Right lobe of liver (tissue), 6 donors: ENCODE results near the gene EXOC7. TPM values are rescaled to one million over a fixed set of nuclear protein-coding genes. Genes with fewer than 3 reads are reported as not detected.

Experiments used
- ATAC-seq, 4 donors: fragments of 200-7000 bp; cut with Tn5 transposase; one replicate each; pipeline ENCODE4 v1.9.1; 2020; ENCODE audit warnings: mild to moderate bottlenecking in 4 of 4, moderate library complexity in 4 of 4
- DNase-seq, 3 donors: peaks; one replicate each; pipeline ENCODE4 v3.0.0-alpha.2; 2020
- H3K27ac ChIP-seq, 3 donors: fragments of 200-600 bp; one replicate each; pipeline ENCODE4 v1.8.0; 2022
- H3K27me3 ChIP-seq, 2 donors: fragments of 200-600 bp; one replicate each; pipeline ENCODE4 v1.8.0; 2022
- H3K36me3 ChIP-seq, 4 donors: fragments of 200-600 bp; sonication (generic) in 1 of 4; one replicate each; pipeline versions ENCODE4 v1.5.1 to v1.8.0; 2017 to 2022; ENCODE audit warnings: control low read depth in 1 of 4
- H3K4me1 ChIP-seq, 4 donors: fragments of 200-600 bp; sonication (generic) in 1 of 4; one replicate each; pipeline versions ENCODE4 v1.5.1 to v1.8.0; 2017 to 2022; ENCODE audit warnings: control low read depth in 1 of 4
- H3K4me3 ChIP-seq, 3 donors: fragments of 200-600 bp; one replicate each; pipeline ENCODE4 v1.8.0; 2022
- H3K9me3 ChIP-seq, 4 donors: fragments of 200-600 bp; sonication (generic) in 1 of 4; one replicate each; pipeline versions ENCODE4 v1.5.1 to v1.8.0; 2017 to 2022; ENCODE audit warnings: control low read depth in 1 of 4
- POLR2A ChIP-seq: fragments of 450-650 bp; IDR thresholded peaks from one replicate; pipeline ENCODE4 v1.6.1; 2017; ENCODE audit warnings: antibody characterized with exemption, mild to moderate bottlenecking
- WGBS: methylation state at CpG from one replicate; pipeline ENCODE4 v1.1.6; 2018; ENCODE audit warnings: low coverage, low lambda C conversion rate; ENCODE audit not compliant: insufficient coverage; ENCODE audit errors: missing lambda C conversion rate; 5-methylcytosine and 5-hydroxymethylcytosine counted together
- intact Hi-C, 2 donors: fragments of 100-400 bp; cut with DNase I; formaldehyde crosslinking; loops; one replicate each; pipeline versions ENCODE4 v1.11.2 to v1.14.1; 2022
- total RNA-seq, 6 experiments: library from RNA; depleted of rRNA in 2 of 6; stranded (reverse); fragments of >200 nt in 2 of 6; fragmentation: NEBNext Ultra II Directional in 3 of 6; extraction: Animal tissue kit (Norgen Biotek cat#: 25700) in 3 of 6; gene quantifications; one replicate each; pipeline versions ENCODE4 v1.1.0 to v1.2.4, GENCODE V29; 2016 to 2023
- TF ChIP-seq, protein P1 (sequence below), 4 donors: fragments of 200-600 bp in 3 of 4; fragments of 450-650 bp in 1 of 4; IDR thresholded peaks; one replicate each; pipeline versions ENCODE4 v1.5.1 to v1.8.0; 2016 to 2022; ENCODE audit warnings: antibody characterized with exemption in 4 of 4, mild to moderate bottlenecking in 2 of 4
- donor health status: DM: no; HTN: yes; CAD: no.
- donor health status: DM: no; HTN: no; CAD: no.
- donor health status: DM: no; HTN: no; CAD: no.
- donor health status: DM: no; HTN: yes; CAD: no.
- donor health status: DM: no; HTN: yes; CAD: no.

EXOC7 gene
- total RNA-seq, 6 experiments from 2014 or later: 38.5 to 57.9 (median 50.6) TPM

DNA sequence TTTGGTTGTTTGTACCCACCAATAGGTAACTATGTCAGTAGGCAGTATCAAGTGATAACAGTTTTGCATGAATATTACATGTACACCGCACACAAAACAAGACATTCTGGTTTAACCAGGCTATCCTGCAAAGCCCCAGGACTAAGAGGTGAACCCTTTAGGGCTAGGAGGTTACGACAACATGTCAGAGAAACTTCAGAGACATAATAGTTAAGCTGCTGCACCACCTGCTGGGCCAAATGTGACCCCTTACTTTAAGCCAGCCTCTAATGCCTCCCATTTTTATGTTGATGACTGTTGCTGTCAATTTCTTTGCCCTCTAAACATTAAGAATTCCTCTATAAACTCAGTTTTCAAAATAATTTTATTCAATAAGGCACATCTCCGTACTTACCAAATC lies 46.7 kb downstream of the EXOC7 start:
- ATAC-seq (no peak), DNase-seq (no peak)
- no peaks in the 10 kb centered on the region for H3K27me3 ChIP-seq
- H3K27ac ChIP-seq: no peak overlapping the region
- intact Hi-C loops: no loop called here
- H3K9me3 ChIP-seq: no peaks in the 10 kb centered on the region
- no peak overlapping the region for H3K4me3 ChIP-seq
- no peaks in the 10 kb centered on the region for H3K4me1 ChIP-seq
- peaks cover 25 to 94% (median 51%) of the 10 kb centered on the region in 4 donors for H3K36me3 ChIP-seq
- no peak for TF ChIP-seq POLR2A
- TF ChIP-seq, protein P1, sequence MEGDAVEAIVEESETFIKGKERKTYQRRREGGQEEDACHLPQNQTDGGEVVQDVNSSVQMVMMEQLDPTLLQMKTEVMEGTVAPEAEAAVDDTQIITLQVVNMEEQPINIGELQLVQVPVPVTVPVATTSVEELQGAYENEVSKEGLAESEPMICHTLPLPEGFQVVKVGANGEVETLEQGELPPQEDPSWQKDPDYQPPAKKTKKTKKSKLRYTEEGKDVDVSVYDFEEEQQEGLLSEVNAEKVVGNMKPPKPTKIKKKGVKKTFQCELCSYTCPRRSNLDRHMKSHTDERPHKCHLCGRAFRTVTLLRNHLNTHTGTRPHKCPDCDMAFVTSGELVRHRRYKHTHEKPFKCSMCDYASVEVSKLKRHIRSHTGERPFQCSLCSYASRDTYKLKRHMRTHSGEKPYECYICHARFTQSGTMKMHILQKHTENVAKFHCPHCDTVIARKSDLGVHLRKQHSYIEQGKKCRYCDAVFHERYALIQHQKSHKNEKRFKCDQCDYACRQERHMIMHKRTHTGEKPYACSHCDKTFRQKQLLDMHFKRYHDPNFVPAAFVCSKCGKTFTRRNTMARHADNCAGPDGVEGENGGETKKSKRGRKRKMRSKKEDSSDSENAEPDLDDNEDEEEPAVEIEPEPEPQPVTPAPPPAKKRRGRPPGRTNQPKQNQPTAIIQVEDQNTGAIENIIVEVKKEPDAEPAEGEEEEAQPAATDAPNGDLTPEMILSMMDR (IDR thresholded peaks at IDR 0.05): no peak
- 67% methylated on average over 1 of the region's 3 CpGs for WGBS

DNA sequence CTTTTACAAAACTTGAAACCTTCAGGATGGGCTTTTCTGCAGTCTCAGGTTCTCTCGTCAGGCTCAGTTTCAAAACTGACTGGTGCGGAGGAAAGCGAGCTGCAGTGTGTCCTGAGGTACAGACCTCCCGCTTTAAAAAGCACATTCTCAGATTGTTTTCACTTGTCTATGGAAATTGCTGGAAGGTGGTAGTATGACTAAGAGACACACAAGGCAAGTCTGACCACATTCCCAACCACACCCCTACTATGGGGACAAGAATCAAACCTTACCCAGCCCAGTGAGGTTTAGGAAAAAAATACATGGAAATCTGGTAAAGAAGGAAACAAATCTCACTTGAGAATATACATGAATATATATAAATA lies 49.5 kb downstream of the EXOC7 start:
- Histone ChIP-seq H3K4me3 (no peak overlapping the region), H3K27ac (no peak overlapping the region), H3K27me3 (no peaks in the 10 kb centered on the region), H3K36me3 (peaks cover 16 to 87% (median 43%) of the 10 kb centered on the region in 4 donors), H3K4me1 (no peaks in the 10 kb centered on the region), H3K9me3 (no peaks in the 10 kb centered on the region)
- WGBS: 96% methylated on average over 4 of the region's 4 CpGs
- DNase-seq: no peak
- ATAC-seq: no peak
- TF ChIP-seq POLR2A: no peak
- TF ChIP-seq, protein P1 (IDR thresholded peaks at IDR 0.05): no peak
- intact Hi-C loops: no loop called here

- ATAC-seq (no peak), DNase-seq (no peak)
- Histone ChIP-seq H3K4me1 (no peaks in the 10 kb centered on the region), H3K4me3 (no peak overlapping the region), H3K27ac (no peak overlapping the region), H3K9me3 (no peaks in the 10 kb centered on the region), H3K27me3 (no peaks in the 10 kb centered on the region), H3K36me3 (peaks cover 11 to 87% (median 43%) of the 10 kb centered on the region in 4 donors)
- TF ChIP-seq POLR2A: no peak
- TF ChIP-seq, protein P1 (IDR thresholded peaks at IDR 0.05): no peak
- intact Hi-C loops: no loop called here
- 87% methylated on average over 14 of the region's 17 CpGs for WGBS
These were observed 50.1 kb downstream of the EXOC7 start for GRCh38 chr17:76053246-76054111.

GRCh38 chr17:76051561-76051960 lies 52.0 kb downstream of the EXOC7 start:
- Histone ChIP-seq H3K27ac (no peak overlapping the region), H3K4me3 (no peak overlapping the region), H3K4me1 (no peaks in the 10 kb centered on the region), H3K36me3 (peaks cover 2 to 87% (median 42%) of the 10 kb centered on the region in 4 donors), H3K9me3 (no peaks in the 10 kb centered on the region), H3K27me3 (no peaks in the 10 kb centered on the region)
- WGBS: 79% methylated on average over 6 of the region's 6 CpGs
- TF ChIP-seq, protein P1 (IDR thresholded peaks at IDR 0.05): no peak
- TF ChIP-seq POLR2A: no peak
- intact Hi-C loops: no loop called here
- no peak for ATAC-seq
- DNase-seq: no peak
